Vagina (tissue), 2 donors: ENCODE results near the gene CWF19L2. TPM values are rescaled to one million over a fixed set of nuclear protein-coding genes. Genes with fewer than 3 reads are reported as not detected.

Experiments
- DNase-seq, 2 donors: peaks; one replicate each; pipeline ENCODE4 v3.0.0-alpha.2; 2017; ENCODE audit errors: extremely low spot score in 2 of 2
- H3K27ac ChIP-seq: fragments of 200-600 bp; sonication (generic); one replicate; pipeline ENCODE4 v1.5.1; 2019
- H3K27me3 ChIP-seq: fragments of 200-600 bp; sonication (generic); one replicate; pipeline ENCODE4 v1.5.1; 2019
- H3K36me3 ChIP-seq, 2 donors: fragments of 200-600 bp; sonication (generic); one replicate each; pipeline ENCODE4 v1.5.1; 2017 to 2019
- H3K4me1 ChIP-seq: fragments of 200-600 bp; sonication (generic); one replicate; pipeline ENCODE4 v1.5.1; 2019
- H3K4me3 ChIP-seq, 2 donors: fragments of 200-600 bp; sonication (generic); 1 replicate in 1 of 2; 2 replicates in 1 of 2; pipeline ENCODE4 v1.5.1; 2016 to 2019
- H3K9me3 ChIP-seq: fragments of 200-600 bp; sonication (generic); one replicate; pipeline ENCODE4 v1.5.1; 2019
- CTCF ChIP-seq, 3 experiments: fragments of 450-650 bp in 2 of 3; fragments of 200-600 bp in 1 of 3; sonication (generic) in 1 of 3; IDR thresholded peaks; one replicate each; pipeline ENCODE4 v1.5.1; 2017 to 2019; ENCODE audit warnings: antibody characterized with exemption in 3 of 3, mild to moderate bottlenecking in 2 of 3, moderate library complexity in 2 of 3
- POLR2A ChIP-seq, 2 donors: fragments of 450-650 bp; IDR thresholded peaks; one replicate each; pipeline ENCODE4 v1.6.1; 2017; ENCODE audit warnings: antibody characterized with exemption in 2 of 2, mild to moderate bottlenecking in 2 of 2, moderate library complexity in 2 of 2
- POLR2AphosphoS5 ChIP-seq, 2 donors: sonication (generic); formaldehyde crosslinking; IDR thresholded peaks; one replicate each; pipeline ENCODE4 v1.9.0; 2017; ENCODE audit warnings: antibody characterized with exemption in 2 of 2, mild to moderate bottlenecking in 2 of 2, low read depth in 1 of 2; ENCODE audit not compliant: insufficient read depth in 1 of 2
- intact Hi-C: fragments of 100-400 bp; cut with DNase I; formaldehyde crosslinking; loops from one replicate; pipeline ENCODE4 v1.15.1; 2023
- total RNA-seq: library from RNA; depleted of rRNA; stranded (reverse); fragments of >200 nt; gene quantifications from one replicate; pipeline ENCODE4 v1.2.3, GENCODE V29; 2016

Gene CWF19L2
- total RNA-seq, 1 donor from 2014 or later, result 14.5 TPM

- no peaks in the 10 kb centered on the region for H3K4me1 ChIP-seq
- DNase-seq, result no peak
- TF ChIP-seq CTCF (IDR thresholded peaks at IDR 0.05) (no peak), POLR2AphosphoS5 (IDR thresholded peaks at IDR 0.05; ENCODE audit: insufficient read depth in 1 of 2, low read depth in 1 of 2) (no peak), POLR2A (IDR thresholded peaks at IDR 0.05) (no peak)
- no peaks in the 10 kb centered on the region for H3K27me3 ChIP-seq
- no peaks in the 10 kb centered on the region for H3K36me3 ChIP-seq
- no peak overlapping the region for H3K27ac ChIP-seq
- no peaks in the 10 kb centered on the region for H3K9me3 ChIP-seq
- intact Hi-C loops, result no loop called here
- no peak overlapping the region for H3K4me3 ChIP-seq
These were observed 21.3 kb upstream of the CWF19L2 start for GRCh38 chr11:107478922-107479321.

- Histone ChIP-seq H3K4me3 (no peak overlapping the region), H3K9me3 (no peaks in the 10 kb centered on the region), H3K4me1 (no peaks in the 10 kb centered on the region), H3K27me3 (no peaks in the 10 kb centered on the region), H3K36me3 (no peaks in the 10 kb centered on the region), H3K27ac (no peak overlapping the region)
- no peak for TF ChIP-seq CTCF (IDR thresholded peaks at IDR 0.05)
- TF ChIP-seq POLR2AphosphoS5 (IDR thresholded peaks at IDR 0.05; ENCODE audit: insufficient read depth in 1 of 2, low read depth in 1 of 2), result no peak
- TF ChIP-seq POLR2A (IDR thresholded peaks at IDR 0.05), result no peak
- intact Hi-C loops, result no loop called here
- DNase-seq, result no peak
These were observed 20.2 kb upstream of the CWF19L2 start for GRCh38 chr11:107477820-107478219.

- intact Hi-C loops, result no loop called here
- TF ChIP-seq POLR2A (IDR thresholded peaks at IDR 0.05) (no peak), POLR2AphosphoS5 (IDR thresholded peaks at IDR 0.05; ENCODE audit: insufficient read depth in 1 of 2, low read depth in 1 of 2) (no peak), CTCF (IDR thresholded peaks at IDR 0.05) (no peak)
- Histone ChIP-seq H3K9me3 (no peaks in the 10 kb centered on the region), H3K4me3 (no peak overlapping the region), H3K27ac (no peak overlapping the region), H3K36me3 (no peaks in the 10 kb centered on the region), H3K4me1 (no peaks in the 10 kb centered on the region), H3K27me3 (no peaks in the 10 kb centered on the region)
- DNase-seq, result no peak
These were observed 16.2 kb upstream of the CWF19L2 start for GRCh38 chr11:107473792-107474191.

- no peak for DNase-seq
- H3K36me3 ChIP-seq, result no peaks in the 10 kb centered on the region
- no peaks in the 10 kb centered on the region for H3K9me3 ChIP-seq
- H3K27ac ChIP-seq, result no peak overlapping the region
- no peak for TF ChIP-seq POLR2AphosphoS5 (IDR thresholded peaks at IDR 0.05; ENCODE audit: insufficient read depth in 1 of 2, low read depth in 1 of 2)
- no peak for TF ChIP-seq POLR2A (IDR thresholded peaks at IDR 0.05)
- TF ChIP-seq CTCF (IDR thresholded peaks at IDR 0.05), result no peak
- no peak overlapping the region for H3K4me3 ChIP-seq
- H3K27me3 ChIP-seq, result no peaks in the 10 kb centered on the region
- intact Hi-C loops, result no loop called here
- H3K4me1 ChIP-seq, result no peaks in the 10 kb centered on the region
These were observed 15.3 kb upstream of the CWF19L2 start for GRCh38 chr11:107472966-107473365.

- Histone ChIP-seq H3K9me3 (no peaks in the 10 kb centered on the region), H3K4me1 (no peaks in the 10 kb centered on the region), H3K27me3 (no peaks in the 10 kb centered on the region), H3K4me3 (no peak overlapping the region), H3K36me3 (no peaks in the 10 kb centered on the region), H3K27ac (no peak overlapping the region)
- TF ChIP-seq CTCF (IDR thresholded peaks at IDR 0.05) (no peak), POLR2A (IDR thresholded peaks at IDR 0.05) (no peak), POLR2AphosphoS5 (IDR thresholded peaks at IDR 0.05; ENCODE audit: insufficient read depth in 1 of 2, low read depth in 1 of 2) (no peak)
- no peak for DNase-seq
- intact Hi-C loops, result no loop called here
These were observed 11.0 kb upstream of the CWF19L2 start for GRCh38 chr11:107468596-107468995.
